T-cell (primary cell): Measurements from ENCODE around the gene PCYT2. TPM values are rescaled to one million over a fixed set of nuclear protein-coding genes. Genes with fewer than 3 reads are reported as not detected.

Experiments used
- ATAC-seq, 4 experiments: fragments of 200-7000 bp in 3 of 4; fragments of 150-1000 bp in 1 of 4; cut with Tn5 transposase; replicated peaks in 1 of 4; 1 replicate in 3 of 4; 2 replicates in 1 of 4; pipeline ENCODE4 v1.10.0; 2021; ENCODE audit warnings: moderate library complexity in 3 of 4, mild to moderate bottlenecking in 2 of 4, moderate number of reproducible peaks in 1 of 4
- CTCF ChIA-PET, 2 donors: fragments of 300-600 bp; sonication (Branson Sonifier 250); formaldehyde crosslinking; loops; one replicate each; lab custom pipeline; 2022; ENCODE audit warnings: antibody characterized with exemption in 2 of 2; lab: Charles Lee
- POLR2A ChIA-PET, 2 donors: fragments of 300-600 bp; sonication (Branson Sonifier 250); formaldehyde crosslinking; loops; one replicate each; lab custom pipeline; 2022; ENCODE audit warnings: antibody characterized with exemption in 2 of 2; lab: Charles Lee
- DNase-seq, 35 experiments: peaks; one replicate each; pipeline versions ENCODE4 v3.0.0 to v3.0.0-alpha.2; 2013 to 2023
- H3K27ac ChIP-seq: one replicate; pipeline ENCODE4 v1.5.1; 2013; ENCODE audit warnings: low read length
- H3K27me3 ChIP-seq, 2 experiments: replicated peaks in 1 of 2; 1 replicate in 1 of 2; 2 replicates in 1 of 2; pipeline versions ENCODE4 v1.6.1 to v1.7.0; 2013; ENCODE audit warnings: low read length in 1 of 2, mixed read lengths in 1 of 2; ENCODE audit not compliant: control insufficient read depth in 2 of 2, insufficient read depth in 2 of 2; ENCODE audit errors: extremely low read depth in 1 of 2
- H3K36me3 ChIP-seq, 2 donors: 1 replicate in 1 of 2; 2 replicates in 1 of 2; pipeline versions ENCODE4 v1.6.1 to v1.7.0; 2013; ENCODE audit warnings: low read length in 1 of 2; ENCODE audit not compliant: control insufficient read depth in 2 of 2, insufficient read depth in 1 of 2; ENCODE audit errors: extremely low read depth in 1 of 2
- H3K4me1 ChIP-seq, 2 experiments: 1 replicate in 1 of 2; 2 replicates in 1 of 2; pipeline versions ENCODE4 v1.6.1 to v1.7.0; 2013; ENCODE audit warnings: low read length in 2 of 2, mixed read lengths in 1 of 2; ENCODE audit not compliant: insufficient read depth in 2 of 2, control insufficient read depth in 1 of 2; ENCODE audit errors: extremely low read depth in 1 of 2
- H3K4me3 ChIP-seq, 2 donors: 1 replicate in 1 of 2; 2 replicates in 1 of 2; pipeline versions ENCODE4 v1.5.1 to v1.7.0; 2013; ENCODE audit warnings: mild to moderate bottlenecking in 2 of 2, low read length in 1 of 2, moderate library complexity in 1 of 2; ENCODE audit not compliant: control insufficient read depth in 1 of 2; ENCODE audit errors: extremely low read depth in 1 of 2
- H3K9me3 ChIP-seq: 2 replicates; pipeline ENCODE4 v1.7.0; 2013
- H3K27ac Mint-ChIP-seq, 2 donors: one replicate each; pipeline ENCODE4 v1.8.0; 2020 to 2021; ENCODE audit warnings: mild to moderate bottlenecking in 2 of 2, mixed read lengths in 2 of 2
- H3K27me3 Mint-ChIP-seq, 2 donors: one replicate each; pipeline ENCODE4 v1.8.0; 2021 to 2022; ENCODE audit warnings: mixed read lengths in 2 of 2
- H3K36me3 Mint-ChIP-seq: one replicate; pipeline ENCODE4 v1.8.0; 2021; ENCODE audit warnings: mixed read lengths
- H3K4me1 Mint-ChIP-seq, 3 donors: one replicate each; pipeline ENCODE4 v1.8.0; 2020 to 2022; ENCODE audit warnings: mixed read lengths in 3 of 3, mild to moderate bottlenecking in 1 of 3
- H3K4me3 Mint-ChIP-seq, 3 donors: one replicate each; pipeline ENCODE4 v1.8.0; 2020 to 2022; ENCODE audit warnings: mild to moderate bottlenecking in 3 of 3, mixed read lengths in 3 of 3, moderate library complexity in 3 of 3
- H3K9me3 Mint-ChIP-seq, 3 donors: one replicate each; pipeline ENCODE4 v1.8.0; 2020 to 2022; ENCODE audit warnings: mixed read lengths in 3 of 3
- WGBS: methylation state at CpG from one replicate; pipeline ENCODE4 v1.1.5; 2013; ENCODE audit warnings: missing lambda C conversion rate; ENCODE audit not compliant: insufficient coverage; 5-methylcytosine and 5-hydroxymethylcytosine counted together
- total RNA-seq, 35 experiments: library from RNA in 6 of 35; stranded (reverse) in 6 of 35; fragments of 120-200 nt in 1 of 35; gene quantifications; one replicate each; pipeline versions ENCODE4 v1.2.1 to v1.2.4 and lab custom pipeline; 2013 to 2026

PCYT2 gene
- total RNA-seq, 5 donors from 2014 or later (not counting 1 experiment from before 2014, with no cell fraction given), result 24.5 to 55.2 (median 48.2) TPM

GRCh38 chr17:81867991-81868673 is 43.1 kb downstream of the PCYT2 start:
- ATAC-seq, result no peak
- H3K4me1 Mint-ChIP-seq, result peaks cover 37 to 50% (median 39%) of the 10 kb centered on the region in 3 donors
- H3K4me1 ChIP-seq, result peaks cover 10 to 69% of the 10 kb centered on the region in 2 experiments
- H3K36me3 Mint-ChIP-seq, result peaks cover 3% of the 10 kb centered on the region
- no peaks in the 10 kb centered on the region for H3K9me3 ChIP-seq
- CTCF ChIA-PET, result no interaction called here
- no peak overlapping the region for H3K27ac ChIP-seq
- H3K27me3 Mint-ChIP-seq, result no peaks in the 10 kb centered on the region
- peaks cover 12 to 39% of the 10 kb centered on the region in 2 donors for H3K36me3 ChIP-seq
- no peak for DNase-seq
- no peaks in the 10 kb centered on the region for H3K9me3 Mint-ChIP-seq
- H3K27ac Mint-ChIP-seq, result no peak overlapping the region
- POLR2A ChIA-PET, result no interaction called here
- no peaks in the 10 kb centered on the region for H3K27me3 ChIP-seq
- H3K4me3 ChIP-seq, result no peak overlapping the region
- peak overlapping the region in 2 of 3 donors; percentile 37 to 81 for H3K4me3 Mint-ChIP-seq
- 90% methylated on average over 18 of the region's 28 CpGs for WGBS

DNA sequence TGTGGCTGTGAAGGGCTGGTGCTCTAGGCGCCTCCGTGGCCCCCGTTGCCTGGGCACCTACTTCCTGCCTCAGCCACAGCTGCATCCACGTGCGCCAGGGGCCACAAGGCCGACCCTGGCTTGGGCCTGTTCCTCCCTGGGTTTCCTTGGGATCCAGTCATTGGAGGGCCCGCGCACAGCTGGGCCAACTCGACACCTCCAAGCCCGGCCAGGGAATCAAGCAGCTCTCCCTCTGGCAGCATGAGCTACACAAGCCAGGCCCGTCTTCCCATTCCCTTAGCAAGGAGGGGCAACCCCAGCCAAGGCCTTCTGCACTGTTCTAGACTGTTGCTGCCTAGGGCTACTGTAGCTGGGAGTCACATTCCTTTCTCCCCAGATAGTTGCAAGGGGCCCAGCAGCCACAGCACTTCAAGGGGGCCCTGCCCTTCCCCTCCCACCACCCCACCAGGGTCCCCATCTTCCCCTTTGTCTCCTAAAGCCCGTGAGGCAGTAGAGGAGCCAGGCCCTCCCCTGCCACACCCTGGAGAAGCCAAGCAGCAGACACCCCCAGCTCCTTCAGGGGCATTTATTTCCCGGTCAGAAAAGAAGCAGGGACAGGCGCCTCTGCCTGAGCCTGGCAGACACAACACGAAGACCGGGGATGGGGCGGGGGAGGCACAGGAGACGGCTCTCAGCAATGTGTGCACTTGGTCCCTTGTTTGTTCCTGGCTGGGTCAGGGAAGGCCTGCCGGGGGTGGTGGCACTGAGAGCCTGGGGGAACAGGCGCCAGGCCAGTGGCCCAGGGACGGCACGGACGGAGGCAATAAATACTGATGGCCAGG is 43.8 kb downstream of the PCYT2 start:
- Histone ChIP-seq H3K36me3 (peaks cover 15 to 40% of the 10 kb centered on the region in 2 donors), H3K4me3 (no peak overlapping the region), H3K9me3 (no peaks in the 10 kb centered on the region), H3K4me1 (peaks cover 7 to 66% of the 10 kb centered on the region in 2 experiments), H3K27me3 (no peaks in the 10 kb centered on the region), H3K27ac (peak overlapping the region; percentile 48)
- Mint-ChIP-seq H3K9me3 (no peaks in the 10 kb centered on the region), H3K36me3 (peaks cover 3% of the 10 kb centered on the region), H3K27ac (peak overlapping the region; percentile 55 to 76), H3K4me1 (peaks cover 36 to 49% (median 39%) of the 10 kb centered on the region in 3 donors), H3K27me3 (no peaks in the 10 kb centered on the region), H3K4me3 (peak overlapping the region in 2 of 3 donors; percentile 17 to 81)
- CTCF ChIA-PET, result no interaction called here
- 55% methylated on average over 22 of the region's 23 CpGs for WGBS
- peak in 6 of 35 experiments; percentile 16 to 28 (median 24) for DNase-seq
- POLR2A ChIA-PET, result interaction anchor here in 1 of 2 donors (0.6 kb wide), 1 partner anchor 109 kb away, joined by 3 read pairs; no protein-coding TSS in a partner anchor
- no peak for ATAC-seq

- Mint-ChIP-seq H3K4me3 (peak overlapping the region in 1 of 3 donors; percentile 27), H3K4me1 (peaks cover 35 to 48% (median 38%) of the 10 kb centered on the region in 3 donors), H3K27me3 (no peaks in the 10 kb centered on the region), H3K36me3 (peaks cover 3% of the 10 kb centered on the region), H3K27ac (peak overlapping the region; percentile 34 to 76), H3K9me3 (no peaks in the 10 kb centered on the region)
- peak overlapping the region; percentile 48 for H3K27ac ChIP-seq
- H3K9me3 ChIP-seq, result no peaks in the 10 kb centered on the region
- 61% methylated on average over 5 of the region's 18 CpGs for WGBS
- POLR2A ChIA-PET, result interaction anchor here in 1 of 2 donors (0.6 kb wide), 1 partner anchor 109 kb away, joined by 3 read pairs; no protein-coding TSS in a partner anchor
- H3K4me1 ChIP-seq, result peaks cover 10 to 65% of the 10 kb centered on the region in 2 experiments
- H3K27me3 ChIP-seq, result no peaks in the 10 kb centered on the region
- ATAC-seq, result no peak
- CTCF ChIA-PET, result no interaction called here
- DNase-seq, result peak in 3 of 35 experiments; percentile 18 to 19 (median 19)
- H3K4me3 ChIP-seq, result no peak overlapping the region
- peaks cover 15 to 40% of the 10 kb centered on the region in 2 donors for H3K36me3 ChIP-seq
Observed at GRCh38 chr17:81866440-81867169, 44.6 kb downstream of the PCYT2 start.

GRCh38 chr17:81865733-81866439 is 45.3 kb downstream of the PCYT2 start:
- peaks cover 10 to 66% of the 10 kb centered on the region in 2 experiments for H3K4me1 ChIP-seq
- no peak overlapping the region for H3K27ac ChIP-seq

DNA sequence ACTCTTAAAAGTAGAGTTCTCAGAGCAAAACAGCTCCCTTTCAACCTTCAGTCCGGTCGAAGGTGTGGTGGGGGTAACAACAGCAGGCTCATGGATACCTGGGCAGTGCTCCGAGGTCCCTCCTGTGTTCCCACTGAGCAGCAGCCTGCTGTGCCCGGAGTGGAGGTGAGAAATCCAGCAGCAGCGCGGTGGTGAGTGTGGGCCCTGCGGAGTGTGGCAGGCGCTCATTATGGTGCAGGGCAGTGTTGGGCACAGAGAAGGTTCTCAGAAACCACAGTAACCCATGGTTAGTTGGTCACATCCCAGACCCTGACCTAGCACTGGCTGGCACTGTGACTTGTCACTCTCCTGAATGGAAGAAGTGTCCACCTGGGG is 45.9 kb downstream of the PCYT2 start:
- peak overlapping the region in 1 of 2 donors; percentile 55 for H3K27ac Mint-ChIP-seq
- peaks cover 39 to 56% (median 41%) of the 10 kb centered on the region in 3 donors for H3K4me1 Mint-ChIP-seq
- H3K9me3 Mint-ChIP-seq, result no peaks in the 10 kb centered on the region
- ATAC-seq, result no peak
- DNase-seq, result no peak
- H3K9me3 ChIP-seq, result no peaks in the 10 kb centered on the region
- peaks cover 10 to 64% of the 10 kb centered on the region in 2 experiments for H3K4me1 ChIP-seq
- peaks cover 15 to 40% of the 10 kb centered on the region in 2 donors for H3K36me3 ChIP-seq
- no peak overlapping the region for H3K4me3 ChIP-seq
- no peak overlapping the region for H3K27ac ChIP-seq
- H3K4me3 Mint-ChIP-seq, result no peak overlapping the region
- WGBS, result 95% methylated on average over 8 of the region's 8 CpGs
- no peaks in the 10 kb centered on the region for H3K27me3 Mint-ChIP-seq
- ChIA-PET POLR2A (no interaction called here), CTCF (no interaction called here)
- H3K27me3 ChIP-seq, result no peaks in the 10 kb centered on the region
- H3K36me3 Mint-ChIP-seq, result peaks cover 3% of the 10 kb centered on the region

More at GRCh38 chr17:81865733-81866439, 45.3 kb downstream of the PCYT2 start:
- ChIA-PET POLR2A (no interaction called here), CTCF (no interaction called here)
- H3K27ac Mint-ChIP-seq, result peak overlapping the region in 1 of 2 donors; percentile 55
- H3K9me3 Mint-ChIP-seq, result no peaks in the 10 kb centered on the region
- DNase-seq, result no peak
- Histone ChIP-seq H3K36me3 (peaks cover 15 to 40% of the 10 kb centered on the region in 2 donors), H3K4me3 (no peak overlapping the region), H3K9me3 (no peaks in the 10 kb centered on the region), H3K27me3 (no peaks in the 10 kb centered on the region)
- H3K36me3 Mint-ChIP-seq, result peaks cover 3% of the 10 kb centered on the region
- 87% methylated on average over 15 of the region's 18 CpGs for WGBS
- no peak for ATAC-seq
- peaks cover 39 to 52% (median 42%) of the 10 kb centered on the region in 3 donors for H3K4me1 Mint-ChIP-seq
- H3K4me3 Mint-ChIP-seq, result no peak overlapping the region
- no peaks in the 10 kb centered on the region for H3K27me3 Mint-ChIP-seq
